Measurements from ENCODE around the gene PIK3AP1. TPM values are rescaled to one million over a fixed set of nuclear protein-coding genes. Genes with fewer than 3 reads are reported as not detected.
A peak's percentile ranks its signal among the peaks of the same experiment; 100 is the strongest.

Gene PIK3AP1
- 10 to 100 TPM; 22.0 to 64.8 (median 34.6) TPM for total RNA-seq

GRCh38 chr10:96720422-96721206, at the start of gene PIK3AP1:
PIK3AP1 (minus strand) TSS chr10:96720514; CDS start chr10:96720394, 120 bp downstream.
- Histone ChIP-seq H3K27me3 (no peaks in the 10 kb centered on the region), H3K4me1 (peaks cover 5 to 34% (median 19%) of the 10 kb centered on the region in 4 donors), H3K9me3 (no peaks in the 10 kb centered on the region), H3K4me3 (peak within 1 kb of the TSS; percentile 43 to 83 (median 70)), H3K27ac (peak within 1 kb of the TSS; percentile 59 to 91 (median 80)), H3K36me3 (no peaks in the 10 kb centered on the region)
- DNase-seq (peak; percentile 82 to 93), ATAC-seq (ENCODE audit: low FRiP score in 2 of 2) (peak; percentile 72 to 89)
- WGBS, 2 donors, result 4 to 6% methylated on average over 8 to 20 of the region's 52 CpGs
- TF ChIP-seq CTCF (IDR thresholded peaks at IDR 0.05), result peak in 1 of 6 experiments; percentile 0
- peak in 2 of 4 donors; percentile 27 to 77 for TF ChIP-seq POLR2A (IDR thresholded peaks at IDR 0.05)
- no peak for TF ChIP-seq EP300 (IDR thresholded peaks at IDR 0.05)
- TF ChIP-seq POLR2AphosphoS5 (IDR thresholded peaks at IDR 0.05), result no peak

GRCh38 chr10:96768136-96768535, 47.8 kb upstream of the PIK3AP1 start:
- Histone ChIP-seq H3K27me3 (no peaks in the 10 kb centered on the region), H3K27ac (no peak overlapping the region), H3K9me3 (peaks cover 0 to 9% (median 3%) of the 10 kb centered on the region in 4 donors), H3K4me1 (no peaks in the 10 kb centered on the region), H3K36me3 (no peaks in the 10 kb centered on the region), H3K4me3 (no peak overlapping the region)
- ATAC-seq (ENCODE audit: low FRiP score in 2 of 2), result no peak
- DNase-seq, result no peak
- TF ChIP-seq CTCF (IDR thresholded peaks at IDR 0.05) (no peak), POLR2A (IDR thresholded peaks at IDR 0.05) (no peak), EP300 (IDR thresholded peaks at IDR 0.05) (no peak), POLR2AphosphoS5 (IDR thresholded peaks at IDR 0.05) (no peak)
- 87 to 92% methylated on average over 11 of the region's 11 CpGs for WGBS, 2 donors

- no peak overlapping the region for H3K4me3 ChIP-seq
- DNase-seq, result no peak
- no peaks in the 10 kb centered on the region for H3K27me3 ChIP-seq
- ATAC-seq (ENCODE audit: low FRiP score in 2 of 2), result no peak
- no peaks in the 10 kb centered on the region for H3K4me1 ChIP-seq
- TF ChIP-seq EP300 (IDR thresholded peaks at IDR 0.05) (no peak), CTCF (IDR thresholded peaks at IDR 0.05) (no peak), POLR2A (IDR thresholded peaks at IDR 0.05) (no peak), POLR2AphosphoS5 (IDR thresholded peaks at IDR 0.05) (no peak)
- no peaks in the 10 kb centered on the region for H3K36me3 ChIP-seq
- 89 to 94% methylated on average over 2 of the region's 2 CpGs for WGBS, 2 donors
- H3K27ac ChIP-seq, result no peak overlapping the region
- peaks cover 0 to 7% (median 3%) of the 10 kb centered on the region in 4 donors for H3K9me3 ChIP-seq
Observed at GRCh38 chr10:96767611-96768010, 47.3 kb upstream of the PIK3AP1 start.

GRCh38 chr10:96765406-96766240, 45.3 kb upstream of the PIK3AP1 start:
- WGBS, 2 donors, result 49 to 52% methylated on average over 9 of the region's 9 CpGs
- DNase-seq (peak in 1 of 2 donors; percentile 75), ATAC-seq (ENCODE audit: low FRiP score in 2 of 2) (peak; percentile 79 to 85)
- H3K4me3 ChIP-seq, result no peak overlapping the region
- H3K27ac ChIP-seq, result no peak overlapping the region
- H3K9me3 ChIP-seq, result no peaks in the 10 kb centered on the region
- H3K36me3 ChIP-seq, result no peaks in the 10 kb centered on the region
- no peaks in the 10 kb centered on the region for H3K4me1 ChIP-seq
- TF ChIP-seq CTCF (IDR thresholded peaks at IDR 0.05) (peak; percentile 63 to 77 (median 71)), EP300 (IDR thresholded peaks at IDR 0.05) (no peak)
- H3K27me3 ChIP-seq, result no peaks in the 10 kb centered on the region

All from upper lobe of left lung (tissue), 6 donors.